Naive thymus-derived CD8-positive, alpha-beta T cell (primary cell): ENCODE measurements around the gene SERPINC1. TPM values are rescaled to one million over a fixed set of nuclear protein-coding genes. Genes with fewer than 3 reads are reported as not detected.

Source experiments
- ATAC-seq, 2 donors: fragments of 150-1000 bp; cut with Tn5 transposase in 1 of 2; sonication (Bioruptor Pico), chemical (Tn5 transposase) in 1 of 2; 1 replicate in 1 of 2; 2 replicates in 1 of 2; pipeline ENCODE4 v1.10.0; 2021; ENCODE audit warnings: mild to moderate bottlenecking in 2 of 2, moderate library complexity in 2 of 2
- POLR2A ChIA-PET: fragments of 350-600 bp; sonication (Branson Sonifier 250); formaldehyde crosslinking; loops from one replicate; lab custom pipeline; 2021; ENCODE audit warnings: antibody characterized with exemption; lab: Charles Lee
- DNase-seq, 10 donors: peaks; one replicate each; pipeline versions ENCODE4 v3.0.0 to v3.0.0-alpha.2; 2020 to 2022
- H3K27ac Mint-ChIP-seq, 10 donors: one replicate each; pipeline ENCODE4 v1.8.0; 2020 to 2022; ENCODE audit warnings: mild to moderate bottlenecking in 10 of 10, mixed read lengths in 10 of 10, moderate library complexity in 4 of 10, inconsistent platforms in 1 of 10
- H3K27me3 Mint-ChIP-seq, 5 donors: one replicate each; pipeline ENCODE4 v1.8.0; 2021 to 2022; ENCODE audit warnings: mixed read lengths in 5 of 5
- H3K36me3 Mint-ChIP-seq, 3 donors: one replicate each; pipeline ENCODE4 v1.8.0; 2020 to 2022; ENCODE audit warnings: mixed read lengths in 3 of 3, mild to moderate bottlenecking in 2 of 3, inconsistent platforms in 1 of 3
- H3K4me1 Mint-ChIP-seq, 4 donors: one replicate each; pipeline ENCODE4 v1.8.0; 2021 to 2022; ENCODE audit warnings: mixed read lengths in 4 of 4
- H3K4me3 Mint-ChIP-seq, 10 donors: one replicate each; pipeline ENCODE4 v1.8.0; 2020 to 2022; ENCODE audit warnings: mild to moderate bottlenecking in 10 of 10, mixed read lengths in 10 of 10, moderate library complexity in 6 of 10, inconsistent platforms in 1 of 10
- H3K9me3 Mint-ChIP-seq, 9 donors: one replicate each; pipeline ENCODE4 v1.8.0; 2020 to 2022; ENCODE audit warnings: mixed read lengths in 9 of 9, mild to moderate bottlenecking in 3 of 9, inconsistent platforms in 1 of 9, moderate library complexity in 1 of 9
- polyA plus RNA-seq, 3 donors: library from polyadenylated mRNA; unstranded; fragments of 300-500 nt; fragmentation: Illumina TruSeq; gene quantifications; one replicate each; pipeline ENCODE4 v1.2.3, GENCODE V29; 2021
- total RNA-seq, 8 experiments: library from RNA in 2 of 8; stranded (reverse) in 2 of 8; gene quantifications; one replicate each; pipeline ENCODE4 v1.2.3 and lab custom pipeline; 2021 to 2026

Gene SERPINC1
- total and polyA plus RNA-seq, 5 experiments from 2014 or later: 0.44 to 0.80 TPM; not detected in 3

GRCh38 chr1:173917635-173918493 is 737 bp upstream of the SERPINC1 start:
- no peak overlapping the region for H3K4me3 Mint-ChIP-seq
- POLR2A ChIA-PET: no interaction called here
- H3K36me3 Mint-ChIP-seq: no peaks in the 10 kb centered on the region
- no peaks in the 10 kb centered on the region for H3K27me3 Mint-ChIP-seq
- ATAC-seq: no peak
- no peak for DNase-seq
- H3K27ac Mint-ChIP-seq: no peak overlapping the region
- no peaks in the 10 kb centered on the region for H3K9me3 Mint-ChIP-seq
- no peaks in the 10 kb centered on the region for H3K4me1 Mint-ChIP-seq

DNA sequence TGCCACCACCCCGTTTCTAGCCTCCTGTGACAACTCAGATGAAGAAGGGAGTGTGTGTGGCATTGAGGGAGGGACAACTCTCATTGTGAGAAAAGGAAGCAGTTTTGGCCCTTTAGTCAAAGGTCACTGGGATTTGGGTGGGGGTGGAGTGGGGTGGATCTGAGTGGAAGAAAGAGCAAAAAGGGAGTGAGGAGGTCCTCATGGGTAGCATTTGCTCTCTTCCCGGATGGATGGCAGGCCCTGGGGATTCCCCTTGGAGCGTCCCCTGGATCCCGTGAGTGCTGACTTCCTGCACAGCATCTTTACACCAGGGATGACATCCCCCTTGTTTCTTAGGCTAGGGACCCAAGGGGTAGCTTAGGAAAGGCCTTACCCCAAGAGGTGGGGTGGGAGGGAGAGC is 460 bp downstream of the SERPINC1 start:
- no peak for ATAC-seq
- no peak overlapping the region for H3K4me3 Mint-ChIP-seq
- H3K36me3 Mint-ChIP-seq: no peaks in the 10 kb centered on the region

GRCh38 chr1:173915596-173915995 is 1.5 kb downstream of the SERPINC1 start:
- H3K27me3 Mint-ChIP-seq: no peaks in the 10 kb centered on the region
- no peaks in the 10 kb centered on the region for H3K4me1 Mint-ChIP-seq
- no peaks in the 10 kb centered on the region for H3K36me3 Mint-ChIP-seq
- ATAC-seq (no peak), DNase-seq (no peak)
- H3K9me3 Mint-ChIP-seq: no peaks in the 10 kb centered on the region
- no peak overlapping the region for H3K4me3 Mint-ChIP-seq
- H3K27ac Mint-ChIP-seq: no peak overlapping the region
- POLR2A ChIA-PET: no interaction called here

More for the DNA sequence above, 460 bp downstream of the SERPINC1 start:
- Mint-ChIP-seq H3K27me3 (no peaks in the 10 kb centered on the region), H3K4me1 (no peaks in the 10 kb centered on the region), H3K27ac (no peak overlapping the region), H3K9me3 (no peaks in the 10 kb centered on the region)
- DNase-seq: no peak
- POLR2A ChIA-PET: no interaction called here

- Mint-ChIP-seq H3K27ac (no peak overlapping the region), H3K27me3 (no peaks in the 10 kb centered on the region), H3K4me3 (no peak overlapping the region), H3K9me3 (no peaks in the 10 kb centered on the region), H3K36me3 (peaks cover 4 to 5% (median 5%) of the 10 kb centered on the region in 3 donors), H3K4me1 (no peaks in the 10 kb centered on the region)
- ATAC-seq: no peak
- DNase-seq: no peak
- POLR2A ChIA-PET: no interaction called here
Observed at GRCh38 chr1:173914366-173914871, 2.7 kb downstream of the SERPINC1 start.

GRCh38 chr1:173913111-173913510 is 4.0 kb downstream of the SERPINC1 start:
- Mint-ChIP-seq H3K9me3 (no peaks in the 10 kb centered on the region), H3K27ac (no peak overlapping the region), H3K4me3 (no peak overlapping the region), H3K27me3 (no peaks in the 10 kb centered on the region), H3K36me3 (peaks cover 6 to 9% (median 9%) of the 10 kb centered on the region in 3 donors), H3K4me1 (peaks cover 0 to 2% (median 0%) of the 10 kb centered on the region in 4 donors)
- ATAC-seq: no peak
- DNase-seq: no peak
- POLR2A ChIA-PET: no interaction called here

- no peaks in the 10 kb centered on the region for H3K27me3 Mint-ChIP-seq
Observed at GRCh38 chr1:173903827-173904531, 13.1 kb downstream of the SERPINC1 start.

GRCh38 chr1:173900992-173901391 is 16.1 kb downstream of the SERPINC1 start:
- peaks cover 0 to 13% (median 10%) of the 10 kb centered on the region in 4 donors for H3K4me1 Mint-ChIP-seq
- ATAC-seq (no peak), DNase-seq (no peak)
- no peak overlapping the region for H3K27ac Mint-ChIP-seq
- no peaks in the 10 kb centered on the region for H3K27me3 Mint-ChIP-seq
- H3K9me3 Mint-ChIP-seq: no peaks in the 10 kb centered on the region
- no peak overlapping the region for H3K4me3 Mint-ChIP-seq
- POLR2A ChIA-PET: interaction anchor here (0.6 kb wide), 1 partner anchor 33 kb away, joined by 4 read pairs; the partner anchor contains the start of gene GAS5
- peaks cover 8 to 23% (median 11%) of the 10 kb centered on the region in 3 donors for H3K36me3 Mint-ChIP-seq

More at GRCh38 chr1:173903827-173904531, 13.1 kb downstream of the SERPINC1 start:
- no peak for ATAC-seq
- POLR2A ChIA-PET: no interaction called here
- H3K9me3 Mint-ChIP-seq: no peaks in the 10 kb centered on the region
- no peak for DNase-seq
- H3K27ac Mint-ChIP-seq: peak overlapping the region in 1 of 10 donors; percentile 8
- no peak overlapping the region for H3K4me3 Mint-ChIP-seq
- H3K4me1 Mint-ChIP-seq: peaks cover 0 to 12% (median 5%) of the 10 kb centered on the region in 4 donors
- H3K36me3 Mint-ChIP-seq: peaks cover 9 to 13% (median 12%) of the 10 kb centered on the region in 3 donors

GRCh38 chr1:173900427-173900826 is 16.7 kb downstream of the SERPINC1 start:
- Mint-ChIP-seq H3K27ac (peak overlapping the region in 1 of 10 donors; percentile 61), H3K9me3 (no peaks in the 10 kb centered on the region), H3K36me3 (peaks cover 8 to 26% (median 9%) of the 10 kb centered on the region in 3 donors), H3K4me1 (peaks cover 0 to 12% (median 10%) of the 10 kb centered on the region in 4 donors), H3K27me3 (no peaks in the 10 kb centered on the region), H3K4me3 (no peak overlapping the region)
- POLR2A ChIA-PET: no interaction called here
- no peak for ATAC-seq
- DNase-seq: no peak

GRCh38 chr1:173894189-173894588 is 22.9 kb downstream of the SERPINC1 start:
- POLR2A ChIA-PET: no interaction called here

DNA sequence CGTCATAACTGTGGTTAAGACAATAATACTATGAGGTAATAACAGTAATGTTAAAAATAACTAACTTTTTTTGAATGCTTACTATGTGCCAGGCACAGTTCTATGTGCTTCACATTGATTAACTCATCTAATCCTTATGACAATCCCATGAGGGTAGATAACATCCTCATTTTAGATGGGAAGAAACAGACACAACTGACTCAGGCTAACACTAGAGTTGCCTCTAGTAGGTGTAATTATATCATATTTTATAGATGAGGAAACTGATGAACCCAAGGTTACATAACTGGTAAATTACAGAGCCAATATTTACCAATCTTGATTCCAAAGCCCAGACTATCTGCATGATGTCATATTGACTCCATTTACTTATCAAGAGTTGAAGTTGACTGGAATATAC is 23.5 kb downstream of the SERPINC1 start:
- Mint-ChIP-seq H3K4me1 (peaks cover 11 to 20% (median 14%) of the 10 kb centered on the region in 4 donors), H3K36me3 (peaks cover 0 to 67% (median 30%) of the 10 kb centered on the region in 3 donors)
- DNase-seq: no peak

More at GRCh38 chr1:173894189-173894588, 22.9 kb downstream of the SERPINC1 start:
- no peak for DNase-seq
- peak overlapping the region in 2 of 10 donors; percentile 23 to 36 for H3K27ac Mint-ChIP-seq
- peaks cover 11 to 20% (median 15%) of the 10 kb centered on the region in 4 donors for H3K4me1 Mint-ChIP-seq
- peaks cover 0 to 67% (median 33%) of the 10 kb centered on the region in 3 donors for H3K36me3 Mint-ChIP-seq
- H3K27me3 Mint-ChIP-seq: no peaks in the 10 kb centered on the region
- ATAC-seq: no peak
- no peaks in the 10 kb centered on the region for H3K9me3 Mint-ChIP-seq
- H3K4me3 Mint-ChIP-seq: no peak overlapping the region

GRCh38 chr1:173889885-173890284 is 27.2 kb downstream of the SERPINC1 start:
- Mint-ChIP-seq H3K36me3 (peaks cover 15 to 85% (median 47%) of the 10 kb centered on the region in 3 donors), H3K27ac (no peak overlapping the region), H3K4me1 (peaks cover 16 to 43% (median 36%) of the 10 kb centered on the region in 4 donors), H3K4me3 (peak overlapping the region in 1 of 10 donors; percentile 20), H3K9me3 (no peaks in the 10 kb centered on the region), H3K27me3 (no peaks in the 10 kb centered on the region)
- DNase-seq: no peak
- ATAC-seq: no peak
- POLR2A ChIA-PET: interaction anchor here (0.6 to 1.2 kb wide), 2 partner anchors 21 to 126 kb away, joined by 4 read pairs; no protein-coding TSS in a partner anchor

More for the DNA sequence above, 23.5 kb downstream of the SERPINC1 start:
- POLR2A ChIA-PET: no interaction called here
- no peak overlapping the region for H3K27ac Mint-ChIP-seq
- ATAC-seq: no peak
- no peak overlapping the region for H3K4me3 Mint-ChIP-seq
- no peaks in the 10 kb centered on the region for H3K9me3 Mint-ChIP-seq
- no peaks in the 10 kb centered on the region for H3K27me3 Mint-ChIP-seq

GRCh38 chr1:173888749-173889148 is 28.4 kb downstream of the SERPINC1 start:
- no peaks in the 10 kb centered on the region for H3K27me3 Mint-ChIP-seq
- H3K36me3 Mint-ChIP-seq: peaks cover 15 to 78% (median 44%) of the 10 kb centered on the region in 3 donors
- POLR2A ChIA-PET: interaction anchor here (1.2 kb wide), 1 partner anchor 20 kb away, joined by 4 read pairs; no protein-coding TSS in a partner anchor
- DNase-seq (no peak), ATAC-seq (no peak)
- no peaks in the 10 kb centered on the region for H3K9me3 Mint-ChIP-seq
- H3K4me1 Mint-ChIP-seq: peaks cover 13 to 43% (median 34%) of the 10 kb centered on the region in 4 donors
- H3K27ac Mint-ChIP-seq: peak overlapping the region in 1 of 10 donors; percentile 40
- H3K4me3 Mint-ChIP-seq: no peak overlapping the region
